BE2C (cell line): ENCODE data around the gene CAMTA1.

Experiments
- DNase-seq: peaks from one replicate; pipeline ENCODE4 v3.0.0-alpha.2; 2020
- H3K27me3 ChIP-seq: fragments of 250-450 bp; sonication (Bioruptor Pico); 2 replicates; pipeline ENCODE4 v1.5.1; 2020; ENCODE audit warnings: mild to moderate bottlenecking
- H3K36me3 ChIP-seq: fragments of 250-450 bp; sonication (Bioruptor Pico); 2 replicates; pipeline ENCODE4 v1.5.1; 2020; ENCODE audit warnings: mild to moderate bottlenecking
- H3K4me1 ChIP-seq: fragments of 250-450 bp; sonication (Bioruptor Pico); 2 replicates; pipeline ENCODE4 v1.5.1; 2020
- H3K4me3 ChIP-seq: 2 replicates; pipeline ENCODE4 v1.5.1; 2011; ENCODE audit warnings: low read depth, low read length
- H3K9me3 ChIP-seq: fragments of 250-450 bp; sonication (Bioruptor Pico); 2 replicates; pipeline ENCODE4 v1.5.1; 2020
- CTCF ChIP-seq: IDR thresholded peaks from 2 replicates; pipeline ENCODE4 v1.5.1; 2012; ENCODE audit warnings: mild to moderate bottlenecking, low read depth, low read length

CAMTA1 gene

DNA sequence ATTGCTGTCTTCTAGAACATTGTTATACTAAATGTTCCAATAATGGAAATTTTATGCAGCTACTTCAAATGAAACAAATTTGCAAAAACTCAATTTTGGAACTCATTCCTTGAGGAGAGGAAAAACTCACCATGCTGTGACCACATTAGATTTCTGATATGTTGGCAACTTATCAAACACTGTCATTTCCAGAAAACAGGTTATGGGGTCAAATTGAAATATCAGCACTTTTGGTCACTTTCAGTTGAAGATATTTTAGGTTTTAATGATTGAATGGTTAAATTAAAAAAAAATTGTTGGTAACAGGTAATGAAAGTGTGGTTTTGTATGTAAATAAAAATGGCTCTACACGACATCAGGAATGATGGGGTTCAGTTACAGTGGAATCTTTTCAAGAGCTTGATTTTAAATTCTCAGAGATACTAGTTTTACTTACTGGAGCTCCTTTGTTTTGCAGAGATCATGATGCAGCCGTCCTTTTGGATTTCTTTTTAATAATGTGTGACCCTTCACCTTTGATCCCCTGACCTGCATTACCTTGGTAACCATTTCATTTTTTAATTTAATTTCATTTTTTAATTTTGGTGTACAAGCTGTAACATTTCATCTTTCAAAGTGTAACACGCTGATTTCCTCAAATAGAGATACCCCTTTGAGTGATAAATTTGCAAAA is 86.2 kb downstream of the CAMTA1 start:
- Histone ChIP-seq H3K36me3 (no peaks in the 10 kb centered on the region), H3K27me3 (no peaks in the 10 kb centered on the region), H3K4me3 (no peak overlapping the region), H3K4me1 (no peaks in the 10 kb centered on the region), H3K9me3 (no peaks in the 10 kb centered on the region)
- DNase-seq: no peak
- TF ChIP-seq CTCF: no peak

GRCh38 chr1:6872573-6873261 is 87.5 kb downstream of the CAMTA1 start:
- TF ChIP-seq CTCF: no peak
- no peak overlapping the region for H3K4me3 ChIP-seq
- H3K36me3 ChIP-seq: no peaks in the 10 kb centered on the region
- no peaks in the 10 kb centered on the region for H3K27me3 ChIP-seq
- no peaks in the 10 kb centered on the region for H3K4me1 ChIP-seq
- H3K9me3 ChIP-seq: no peaks in the 10 kb centered on the region
- no peak for DNase-seq

DNA sequence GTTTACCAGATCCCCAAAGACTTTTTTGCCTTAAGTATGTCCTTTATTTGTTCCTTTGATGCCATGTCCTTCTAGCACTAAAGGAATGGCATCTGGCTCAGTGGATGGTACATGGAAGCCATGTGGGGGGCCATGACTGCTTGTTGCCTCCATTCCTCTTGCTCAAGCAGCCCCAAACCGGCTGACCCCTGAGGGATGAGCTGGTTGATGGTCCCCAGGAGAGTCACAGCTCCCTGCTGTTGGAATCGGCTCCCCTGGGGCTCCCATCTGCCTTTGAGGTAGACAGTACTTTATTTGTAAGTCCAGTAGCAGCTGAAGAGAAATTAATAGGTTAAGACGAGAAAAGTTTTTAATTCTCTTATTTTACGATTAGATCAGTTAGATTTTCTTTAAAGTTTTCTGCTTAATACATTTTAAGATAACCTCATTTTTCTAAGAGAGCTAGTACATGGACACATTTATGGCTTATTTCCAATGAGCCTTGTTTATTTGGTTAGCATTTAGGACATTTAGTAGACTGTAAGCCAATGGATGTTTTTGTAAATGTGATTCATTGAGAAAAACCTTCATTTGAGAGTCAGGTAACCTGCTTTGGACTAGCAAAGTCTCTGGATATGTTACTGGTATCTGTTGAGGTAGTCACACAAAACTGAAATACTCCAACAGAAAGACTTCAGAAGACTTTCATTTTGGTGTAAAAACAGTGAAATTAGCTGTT is 88.2 kb downstream of the CAMTA1 start:
- Histone ChIP-seq H3K27me3 (no peaks in the 10 kb centered on the region), H3K36me3 (no peaks in the 10 kb centered on the region), H3K9me3 (no peaks in the 10 kb centered on the region), H3K4me1 (no peaks in the 10 kb centered on the region), H3K4me3 (no peak overlapping the region)
- no peak for TF ChIP-seq CTCF
- DNase-seq: no peak

DNA sequence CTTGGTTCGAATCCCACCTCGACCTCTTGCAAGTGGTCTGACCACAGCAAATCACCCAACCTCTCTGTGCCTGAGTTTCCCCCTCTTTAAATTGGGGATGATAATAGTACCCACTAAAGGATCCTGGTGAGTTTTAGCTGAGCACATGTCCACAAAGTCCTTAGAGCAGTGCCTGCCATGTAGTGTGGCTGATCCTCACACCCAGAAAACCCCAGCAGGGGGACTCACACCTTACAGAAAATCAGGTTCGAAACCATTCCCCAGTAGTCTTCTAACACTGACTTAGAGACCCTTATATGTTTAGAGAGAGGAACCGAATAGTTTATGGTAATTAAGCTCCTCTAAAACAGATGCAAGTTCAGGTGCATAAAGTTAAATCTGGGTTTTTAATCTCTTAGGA is 89.0 kb downstream of the CAMTA1 start:
- TF ChIP-seq CTCF: no peak
- Histone ChIP-seq H3K27me3 (no peaks in the 10 kb centered on the region), H3K4me1 (no peaks in the 10 kb centered on the region), H3K36me3 (no peaks in the 10 kb centered on the region), H3K4me3 (no peak overlapping the region), H3K9me3 (no peaks in the 10 kb centered on the region)
- no peak for DNase-seq

DNA sequence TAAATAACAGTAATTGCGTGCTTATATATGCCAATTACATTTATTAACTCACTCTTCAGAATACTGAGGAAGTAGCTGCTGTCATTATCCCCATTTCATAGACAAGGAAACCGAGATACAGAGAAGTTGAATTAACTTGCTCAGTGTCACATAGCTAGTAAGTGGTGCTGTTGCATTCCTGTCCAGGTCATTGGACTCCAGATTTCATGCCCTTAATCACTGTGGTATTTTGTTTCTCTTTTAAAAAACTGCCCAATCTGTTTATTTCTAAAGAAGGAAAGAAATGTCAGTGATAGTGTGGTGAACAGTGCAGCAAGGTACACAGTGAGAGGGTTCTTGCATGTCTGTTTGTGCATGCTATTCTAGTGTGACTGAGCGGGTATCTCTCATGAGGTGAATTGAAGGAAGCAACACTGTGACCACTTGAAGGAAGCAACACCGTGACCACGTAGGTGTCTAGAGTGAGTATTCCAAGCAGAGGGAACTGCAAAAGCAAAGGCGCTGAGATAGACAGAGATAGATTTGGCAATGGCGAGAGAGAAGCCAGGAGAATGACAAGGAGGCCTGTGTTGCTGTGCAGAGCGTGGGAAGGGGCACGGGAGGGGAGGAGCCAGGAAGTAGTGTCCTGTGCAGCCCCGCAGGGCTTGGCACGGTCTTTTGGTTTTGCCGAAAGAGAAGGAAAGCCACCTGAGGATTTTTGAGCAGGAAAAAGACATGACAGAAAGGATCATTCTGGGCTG is 95.9 kb downstream of the CAMTA1 start:
- no peaks in the 10 kb centered on the region for H3K36me3 ChIP-seq
- DNase-seq: no peak
- no peaks in the 10 kb centered on the region for H3K27me3 ChIP-seq
- TF ChIP-seq CTCF: no peak
- H3K9me3 ChIP-seq: no peaks in the 10 kb centered on the region
- H3K4me3 ChIP-seq: no peak overlapping the region
- H3K4me1 ChIP-seq: no peaks in the 10 kb centered on the region
